Measurements from ENCODE around the gene EPB41. TPM values are rescaled to one million over a fixed set of nuclear protein-coding genes. Genes with fewer than 3 reads are reported as not detected.

EPB41 gene
- total and polyA plus RNA-seq, 9 of the 15 experiments (the other 6 are each of a cell fraction or from before 2014, with no cell fraction given): 3.7 to 213 (median 141) TPM

GRCh38 chr1:28915031-28915895 is 894 bp downstream of the EPB41 start (continued):
- no peak for TF ChIP-seq KHSRP (IDR thresholded peaks at IDR 0.05)
- no peak for TF ChIP-seq MTF1 (CRISPR knock-in tag; IDR thresholded peaks at IDR 0.05; ENCODE audit: borderline replicate concordance)
- TF ChIP-seq HNRNPL (IDR thresholded peaks at IDR 0.05; ENCODE audit: low read depth, low read length): no peak
- TF ChIP-seq, protein P1, sequence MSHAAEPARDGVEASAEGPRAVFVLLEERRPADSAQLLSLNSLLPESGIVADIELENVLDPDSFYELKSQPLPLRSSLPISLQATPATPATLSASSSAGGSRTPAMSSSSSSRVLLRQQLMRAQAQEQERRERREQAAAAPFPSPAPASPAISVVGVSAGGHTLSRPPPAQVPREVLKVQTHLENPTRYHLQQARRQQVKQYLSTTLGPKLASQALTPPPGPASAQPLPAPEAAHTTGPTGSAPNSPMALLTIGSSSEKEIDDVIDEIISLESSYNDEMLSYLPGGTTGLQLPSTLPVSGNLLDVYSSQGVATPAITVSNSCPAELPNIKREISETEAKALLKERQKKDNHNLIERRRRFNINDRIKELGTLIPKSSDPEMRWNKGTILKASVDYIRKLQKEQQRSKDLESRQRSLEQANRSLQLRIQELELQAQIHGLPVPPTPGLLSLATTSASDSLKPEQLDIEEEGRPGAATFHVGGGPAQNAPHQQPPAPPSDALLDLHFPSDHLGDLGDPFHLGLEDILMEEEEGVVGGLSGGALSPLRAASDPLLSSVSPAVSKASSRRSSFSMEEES (CRISPR knock-in tag; IDR thresholded peaks at IDR 0.05): no peak
- TF ChIP-seq SUPT5H (IDR thresholded peaks at IDR 0.05): no peak
- TF ChIP-seq, protein P2, sequence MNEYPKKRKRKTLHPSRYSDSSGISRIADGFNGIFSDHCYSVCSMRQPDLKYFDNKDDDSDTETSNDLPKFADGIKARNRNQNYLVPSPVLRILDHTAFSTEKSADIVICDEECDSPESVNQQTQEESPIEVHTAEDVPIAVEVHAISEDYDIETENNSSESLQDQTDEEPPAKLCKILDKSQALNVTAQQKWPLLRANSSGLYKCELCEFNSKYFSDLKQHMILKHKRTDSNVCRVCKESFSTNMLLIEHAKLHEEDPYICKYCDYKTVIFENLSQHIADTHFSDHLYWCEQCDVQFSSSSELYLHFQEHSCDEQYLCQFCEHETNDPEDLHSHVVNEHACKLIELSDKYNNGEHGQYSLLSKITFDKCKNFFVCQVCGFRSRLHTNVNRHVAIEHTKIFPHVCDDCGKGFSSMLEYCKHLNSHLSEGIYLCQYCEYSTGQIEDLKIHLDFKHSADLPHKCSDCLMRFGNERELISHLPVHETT (CRISPR knock-in tag; conservative IDR thresholded peaks at IDR 0.05 in 1 of 2, IDR thresholded peaks at IDR 0.05 in 1 of 2): no peak
- TF ChIP-seq TCF3 (CRISPR knock-in tag; IDR thresholded peaks at IDR 0.05): no peak
- no peak for TF ChIP-seq FOS (IDR thresholded peaks at IDR 0.05; ENCODE audit: extremely low read depth, insufficient read length)
- TF ChIP-seq HMGXB4 (CRISPR knock-in tag; IDR thresholded peaks at IDR 0.05): no peak
- no peak for TF ChIP-seq HES1 (IDR thresholded peaks at IDR 0.05; ENCODE audit: low read depth)
- TF ChIP-seq MLLT1 (IDR thresholded peaks at IDR 0.05): peak in 1 of 2 experiments; percentile 35; a peak in 1 of 4 replicates
- no peak for TF ChIP-seq POLR2H (tag; IDR thresholded peaks at IDR 0.05; ENCODE audit: low read depth)
- TF ChIP-seq RFX7 (CRISPR knock-in tag; IDR thresholded peaks at IDR 0.05): no peak
- TF ChIP-seq CSDE1 (IDR thresholded peaks at IDR 0.05): no peak
- no peak for TF ChIP-seq CBX8 (IDR thresholded peaks at IDR 0.05; ENCODE audit: borderline replicate concordance, extremely low read depth, low read depth, low read length, poor library complexity, severe bottlenecking)
- TF ChIP-seq CBFB (CRISPR knock-in tag; IDR thresholded peaks at IDR 0.05): no peak
- no peak for TF ChIP-seq ZNF586 (CRISPR knock-in tag; conservative IDR thresholded peaks at IDR 0.05)
- TF ChIP-seq XRCC4 (IDR thresholded peaks at IDR 0.05; ENCODE audit: extremely low read depth, insufficient read depth, insufficient read length): no peak
- TF ChIP-seq JUNB (CRISPR knock-in tag; conservative IDR thresholded peaks at IDR 0.05): no peak
- 0 out of 2 replicates have a peak, but pooled peaks have one; percentile 15 for TF ChIP-seq GABPB1 (CRISPR knock-in tag; IDR thresholded peaks at IDR 0.05)
- no peak for TF ChIP-seq KAT2B (IDR thresholded peaks at IDR 0.05; ENCODE audit: low read depth, low read length)
